Fibroblast of skin of scalp (primary cell): ENCODE results near the gene ZNF436.
"Not testable (repeated sequence)": the region's sequence is repeated elsewhere in the genome, so short reads cannot be mapped to it uniquely, and the experiment has no call there.

Source experiments
- DNase-seq: peaks from one replicate; pipeline ENCODE4 v3.0.0-alpha.2; 2013

ZNF436 gene

DNA sequence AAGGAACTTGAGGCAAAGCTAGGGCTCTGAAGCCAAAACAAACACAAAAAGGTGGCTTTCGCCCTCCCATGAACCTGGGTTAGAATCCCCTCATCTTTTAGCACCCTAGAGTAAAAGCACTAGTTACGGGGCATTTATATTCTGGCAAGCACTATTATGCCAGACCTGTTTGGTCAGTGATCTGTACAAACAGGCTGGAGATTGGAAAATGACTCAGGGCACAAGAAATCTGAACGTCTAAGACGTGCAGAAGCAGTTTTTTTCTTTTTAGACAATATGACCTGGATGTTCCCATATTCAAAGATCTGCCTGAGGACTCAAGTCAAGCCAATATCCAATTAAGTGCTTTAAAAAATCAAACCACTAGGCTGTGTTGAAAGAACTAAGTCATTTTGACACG, 3.0 kb downstream of the ZNF436 start:
- DNase-seq = no peak

DNA sequence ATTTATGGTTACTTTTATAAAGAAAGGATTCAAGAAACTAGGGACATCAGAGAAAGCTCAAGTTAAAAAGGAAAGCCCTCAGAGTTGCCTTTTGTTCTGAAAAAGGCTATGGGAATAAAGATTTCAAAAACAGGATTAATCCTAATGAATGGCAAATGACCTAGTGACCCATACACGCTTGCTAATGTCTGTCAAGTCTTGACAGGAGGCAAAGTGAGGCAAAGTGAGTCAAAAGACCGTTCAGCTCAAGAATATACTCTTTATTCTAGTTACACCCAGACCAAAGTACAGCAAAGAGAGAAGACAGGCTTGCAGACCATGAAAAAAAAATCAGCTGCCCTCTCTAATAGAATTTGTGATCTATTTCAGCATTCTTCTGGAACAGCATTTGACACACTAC, 3.5 kb downstream of the ZNF436 start:
- no peak for DNase-seq

DNA sequence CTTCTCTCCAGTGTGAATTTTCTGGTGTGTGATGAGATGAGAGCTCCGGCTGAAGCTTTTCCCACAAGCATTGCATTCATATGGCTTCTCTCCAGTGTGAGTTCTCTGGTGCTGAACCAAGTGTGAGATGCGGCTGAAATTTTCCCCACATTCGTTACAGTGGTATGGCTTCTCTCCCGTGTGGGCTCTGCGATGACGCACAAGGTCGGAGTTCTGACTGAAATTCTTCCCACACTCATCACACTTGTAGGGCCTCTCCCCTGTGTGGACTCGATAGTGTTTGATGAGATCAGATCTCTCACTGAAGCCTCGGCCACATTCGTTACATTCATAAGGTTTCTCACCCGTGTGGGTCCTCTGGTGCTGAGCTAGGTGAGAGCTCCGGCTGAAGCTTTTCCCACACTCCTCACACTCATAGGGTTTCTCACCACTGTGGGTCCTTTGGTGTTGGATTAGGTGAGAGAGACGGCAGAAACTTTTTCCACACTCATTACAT, 7.4 kb downstream of the ZNF436 start:
- DNase-seq = no peak

DNA sequence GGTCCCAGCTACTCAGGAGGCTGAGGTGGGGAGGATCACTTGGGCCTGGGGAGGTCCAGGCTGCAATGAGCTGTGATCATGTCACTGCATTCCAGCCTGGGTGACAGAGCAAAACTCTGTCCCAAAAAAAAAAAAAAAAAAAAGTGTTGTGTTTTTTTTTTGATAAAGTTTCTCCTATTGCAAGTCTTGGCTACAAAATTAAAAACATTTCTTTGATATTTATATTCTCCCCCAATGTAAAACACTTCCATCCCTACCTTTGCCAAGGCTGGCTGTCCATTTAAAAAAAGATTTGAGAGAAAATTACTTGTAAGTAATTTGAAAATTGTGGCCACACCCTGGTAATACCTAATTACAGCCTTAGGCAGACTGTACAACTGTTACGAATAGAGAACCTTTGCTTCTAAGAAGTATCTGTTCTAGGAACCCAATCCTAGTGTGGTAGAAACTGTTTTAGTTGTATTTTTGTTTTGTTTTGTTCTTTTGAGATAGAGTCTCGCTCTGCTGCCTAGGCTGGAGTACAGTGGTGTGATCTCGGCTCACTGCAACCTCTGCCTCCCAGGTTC, 11.2 kb downstream of the ZNF436 start:
- no peak for DNase-seq

DNA sequence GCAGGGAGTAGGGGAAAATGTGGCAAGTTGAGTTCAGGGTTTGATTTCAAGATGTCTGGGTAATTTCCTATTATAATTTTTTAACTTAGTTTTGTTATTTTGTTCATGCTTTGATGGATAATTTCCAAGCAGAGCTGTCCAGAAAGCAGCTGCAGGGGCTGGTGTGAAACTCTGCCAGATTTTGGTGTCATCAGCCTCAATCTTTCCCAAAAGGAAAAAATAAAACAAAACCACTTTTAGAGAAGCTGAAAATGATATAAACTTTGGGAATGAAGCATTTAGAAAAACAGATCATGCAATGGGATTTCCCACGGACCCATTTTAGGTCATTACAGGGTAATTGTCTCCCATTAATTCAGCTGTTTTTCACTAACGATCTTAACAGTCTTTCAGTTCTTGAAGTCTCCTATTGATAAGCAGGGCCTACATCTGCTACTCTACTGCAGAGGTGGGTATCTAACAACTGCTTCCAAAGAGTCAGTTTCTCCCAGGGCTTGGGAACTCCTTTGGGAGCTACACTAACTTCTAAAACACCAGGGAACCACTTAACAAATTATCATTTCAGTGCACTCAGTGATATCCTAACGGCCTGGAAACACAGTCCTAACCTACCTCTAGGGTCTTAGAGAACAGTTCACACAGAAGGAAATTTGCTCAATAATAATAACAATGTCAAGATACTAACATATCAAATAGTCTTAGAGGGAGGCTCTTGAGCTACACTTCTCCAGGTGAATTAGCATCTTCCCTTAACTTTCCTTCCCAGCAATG, 12.3 kb downstream of the ZNF436 start:
- DNase-seq = no peak

DNA sequence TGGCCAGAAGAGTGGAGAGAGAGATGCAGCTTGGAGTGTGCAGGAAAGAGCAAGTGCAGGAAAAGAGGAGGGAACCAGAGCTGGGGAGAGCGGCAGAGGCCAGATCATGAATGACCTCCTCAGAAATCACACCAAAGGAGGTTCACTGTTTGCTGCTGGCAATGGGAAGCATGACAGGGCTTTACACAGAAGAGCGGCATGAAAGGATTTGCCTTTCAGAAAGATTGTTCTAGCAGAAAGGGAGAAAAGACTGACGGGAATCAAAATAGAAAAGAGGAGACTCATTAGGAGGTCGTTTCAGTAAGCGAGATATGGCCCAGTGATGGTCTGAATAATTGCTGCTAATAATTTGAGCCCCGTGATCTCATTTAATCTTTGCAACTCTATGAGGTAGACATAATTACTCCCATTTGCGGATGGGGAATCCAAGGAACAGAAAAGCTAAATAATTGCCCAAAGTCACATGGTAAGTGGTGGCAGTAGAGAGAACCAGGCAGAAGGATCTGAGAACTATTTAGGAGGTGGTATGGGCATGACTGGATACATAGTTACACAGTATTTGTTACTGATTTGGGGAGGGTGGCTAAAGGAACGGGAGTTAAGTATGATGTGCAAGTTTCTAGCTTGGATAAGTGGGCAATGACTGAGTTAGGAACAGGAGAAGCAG, 13.0 kb downstream of the ZNF436 start:
- no peak for DNase-seq

DNA sequence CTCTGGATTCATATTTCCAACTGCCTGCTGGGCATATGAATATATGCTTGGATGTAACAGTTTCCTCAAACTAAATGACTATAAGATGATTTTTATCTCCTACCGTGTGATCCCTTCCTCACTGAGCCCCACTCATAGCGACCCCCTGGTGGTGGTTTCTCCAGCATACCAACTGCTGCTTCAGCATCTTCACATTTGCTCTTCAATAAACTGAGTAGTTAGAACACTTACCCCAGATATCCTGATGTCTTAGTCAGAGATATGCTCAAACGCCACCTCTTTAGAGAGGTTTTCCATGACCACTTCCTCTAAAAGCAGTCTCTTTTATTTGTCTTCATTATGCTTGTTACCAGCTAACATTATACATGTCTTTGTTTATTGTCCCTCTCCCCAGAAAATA, 15.4 kb downstream of the ZNF436 start:
- no peak for DNase-seq

DNA sequence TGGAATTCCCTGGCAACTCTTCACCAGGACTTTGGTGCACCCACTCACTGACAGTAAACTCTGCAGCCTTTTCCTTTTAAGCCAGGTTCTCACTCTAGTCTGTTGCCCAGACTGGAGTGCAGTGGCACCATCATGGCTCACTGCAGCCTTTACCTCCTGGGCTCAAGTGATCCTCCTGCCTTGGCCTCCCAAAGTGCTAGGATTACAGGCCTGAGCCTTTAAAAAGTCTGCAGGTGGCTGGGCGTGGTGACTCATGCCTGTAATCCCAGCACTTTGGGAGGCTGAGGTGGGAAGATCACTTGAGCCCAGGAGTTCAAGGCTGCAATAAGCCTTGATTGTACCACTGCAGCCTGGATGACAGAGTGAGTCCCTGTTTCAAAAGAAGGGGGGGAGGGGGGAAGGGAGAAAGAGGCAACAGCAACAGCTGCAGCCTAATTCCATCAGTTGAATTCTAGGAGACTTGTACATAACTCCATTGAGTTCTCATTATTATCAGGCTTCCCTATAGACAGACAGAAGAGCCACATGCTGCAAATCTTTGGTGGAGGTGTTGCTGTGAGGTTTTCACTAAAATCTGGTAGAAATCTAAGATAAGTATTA, 17.4 kb downstream of the ZNF436 start:
- DNase-seq = no peak

DNA sequence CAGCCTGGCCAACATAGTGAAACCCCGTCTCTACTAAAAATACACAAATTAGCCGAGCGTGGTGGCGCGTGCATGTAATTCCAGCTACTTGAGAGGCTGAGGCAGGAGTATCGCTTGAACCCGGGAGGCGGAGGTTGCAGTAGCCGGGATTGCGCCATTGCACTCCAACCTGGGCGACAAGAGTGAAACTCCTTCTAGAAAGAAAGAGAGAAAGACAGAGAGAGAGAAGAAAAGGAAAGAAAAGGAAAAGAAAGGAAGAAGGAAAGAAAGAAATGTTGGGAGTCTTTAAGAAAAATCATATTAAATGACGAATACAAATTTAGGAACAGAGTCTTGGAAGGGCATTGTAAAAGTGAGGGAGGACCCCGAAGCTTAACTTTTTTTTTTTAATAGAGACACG, 23.7 kb downstream of the ZNF436 start:
- DNase-seq = no peak

DNA sequence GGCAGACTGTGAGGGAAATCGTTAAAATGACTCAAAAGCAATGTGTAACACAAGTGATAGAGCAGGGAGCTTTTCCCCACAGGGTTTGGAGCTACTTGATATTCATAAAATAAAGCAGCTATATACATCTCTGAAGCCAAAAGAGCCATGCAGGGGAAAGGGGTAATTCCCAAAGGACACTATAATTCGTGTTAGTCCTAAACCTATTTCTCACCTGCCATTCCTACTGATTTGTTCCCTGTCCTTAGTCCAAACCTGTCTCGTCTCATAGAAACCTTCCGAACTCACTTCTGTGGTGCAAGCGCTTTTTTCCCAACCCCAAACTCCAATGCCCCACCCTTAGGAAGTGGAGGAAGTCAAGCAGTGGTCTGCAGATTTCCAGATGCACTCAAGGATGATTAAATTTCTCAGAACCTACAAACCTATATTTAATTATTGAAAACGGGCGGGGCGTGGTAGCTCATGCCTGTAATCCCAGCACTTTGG, 24.6 kb downstream of the ZNF436 start:
- peak; percentile 20 for DNase-seq

DNA sequence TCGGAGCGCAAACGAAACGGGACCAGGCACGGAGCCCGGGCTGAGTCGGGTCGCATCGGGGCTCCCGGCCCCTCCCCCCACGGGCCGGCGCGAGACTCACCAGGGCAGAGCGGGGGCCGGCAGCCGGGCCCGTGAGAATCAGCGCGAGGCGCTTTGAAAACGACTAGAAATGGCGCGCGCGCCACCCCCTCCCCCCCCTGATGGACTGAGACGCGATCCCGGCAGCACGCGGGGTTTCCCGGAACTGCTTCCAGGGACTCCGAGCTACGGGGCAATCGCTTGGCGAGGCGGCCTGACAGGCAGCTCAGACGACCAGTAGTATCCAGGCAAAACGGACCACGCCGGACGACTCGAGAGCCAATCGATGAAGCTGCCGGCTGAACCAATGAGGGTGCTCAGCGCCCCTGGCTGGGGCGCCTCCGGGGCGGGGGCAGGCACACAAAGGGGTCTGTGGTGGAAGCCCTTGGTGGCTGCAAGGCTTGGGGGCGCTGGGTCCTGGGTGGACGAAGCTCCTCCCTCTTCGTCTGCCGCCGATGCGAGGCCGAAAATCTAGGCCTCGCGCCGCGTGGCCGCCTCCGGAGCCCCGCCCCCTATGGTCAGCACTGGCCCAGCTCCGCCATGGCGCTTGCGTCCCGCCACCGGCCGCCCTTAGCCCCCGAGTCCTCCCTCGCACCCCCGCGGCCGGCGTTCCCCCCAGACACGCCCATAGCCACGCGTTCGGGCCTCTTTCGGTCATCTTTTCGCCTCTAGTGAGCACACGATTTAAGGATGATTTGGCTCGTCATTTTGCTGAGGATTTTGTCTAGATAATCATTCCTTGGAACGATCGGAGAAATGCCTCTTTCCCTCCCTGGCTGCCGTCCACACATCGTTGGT, 25.3 kb downstream of the ZNF436 start, which contains the start of gene HNRNPR:
Gene HNRNPR (minus strand): TSS at position 174 of the 876 bp plus-strand sequence. CDS start 3,276 bp downstream, outside the sequence.
- peak; percentile 100 for DNase-seq

DNA sequence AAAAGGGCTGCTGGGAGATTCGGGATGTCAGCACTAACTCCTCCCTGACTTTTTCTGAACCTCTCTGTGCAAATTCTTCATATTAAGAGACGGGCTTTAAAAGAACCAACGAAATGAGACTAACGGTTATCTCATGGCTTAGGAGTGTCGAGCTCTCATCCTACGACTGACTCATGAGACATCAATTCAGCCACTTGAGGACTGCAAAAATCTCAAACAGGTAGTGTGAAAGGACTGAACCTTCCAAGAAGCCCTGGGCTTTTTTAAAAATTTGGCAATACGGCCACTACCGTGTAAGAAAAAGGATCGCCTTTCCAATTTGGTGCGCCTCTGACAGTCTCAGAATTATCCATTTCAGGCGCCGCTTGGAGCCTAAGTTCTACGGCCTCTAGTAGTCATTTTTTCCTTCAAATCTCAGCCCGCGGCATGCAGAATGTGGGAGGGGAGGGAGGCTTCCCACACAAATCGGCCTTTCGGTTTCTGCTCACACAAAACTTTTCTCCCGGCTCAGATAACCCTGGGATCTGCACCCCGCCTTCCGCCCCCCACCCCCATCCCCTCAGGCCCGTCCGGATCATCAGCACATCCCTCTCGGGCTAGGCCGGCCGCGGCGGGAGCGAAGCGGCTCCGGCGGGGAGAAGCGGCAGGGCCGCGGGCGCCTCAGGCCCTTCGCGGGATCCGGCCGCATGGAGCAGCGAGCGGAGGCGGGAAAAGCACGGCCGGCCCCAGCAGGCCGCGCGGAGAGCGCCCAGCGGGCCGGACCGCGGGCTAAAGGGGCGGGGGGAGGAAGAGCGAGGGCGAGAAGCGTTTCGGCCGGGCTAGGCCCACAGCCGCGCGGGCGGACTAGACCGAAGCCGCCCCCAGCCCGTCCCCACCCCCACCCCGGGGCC, 26.2 kb downstream of the ZNF436 start:
- peak; percentile 88 for DNase-seq

DNA sequence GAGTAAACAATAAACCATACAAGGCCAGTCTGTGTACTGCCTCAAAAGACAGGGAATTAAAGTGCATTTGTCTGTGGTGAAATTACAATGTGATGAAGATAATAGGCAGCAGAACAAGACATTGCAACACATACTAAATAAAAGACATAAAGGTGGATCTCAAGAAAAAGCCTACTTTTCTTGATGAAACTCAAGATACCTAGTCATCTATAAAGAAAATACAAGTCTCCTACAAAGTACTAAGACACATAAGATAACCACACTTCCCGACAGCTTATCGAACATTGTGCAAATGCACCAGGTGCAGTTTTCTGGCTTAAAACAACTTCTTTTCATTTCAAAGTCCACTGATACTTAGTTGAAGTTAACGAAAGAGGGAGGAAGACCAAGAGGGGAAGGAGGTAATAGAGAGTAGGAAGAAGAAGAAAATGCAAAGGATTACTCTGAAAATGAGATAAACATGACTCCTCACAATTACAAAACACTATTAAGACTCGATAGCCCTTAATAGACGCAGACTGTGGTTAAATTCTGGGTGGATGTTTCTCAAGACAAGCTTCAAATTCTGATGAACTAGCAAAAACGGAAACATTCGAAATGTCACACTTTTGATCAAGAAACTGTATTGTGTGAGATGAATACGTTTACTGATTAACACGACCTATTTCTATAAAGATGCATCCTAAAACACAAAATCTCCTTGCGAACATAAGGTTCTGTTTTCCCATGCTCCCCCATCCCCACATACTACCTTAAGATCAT, 27.5 kb downstream of the ZNF436 start:
- no peak for DNase-seq

DNA sequence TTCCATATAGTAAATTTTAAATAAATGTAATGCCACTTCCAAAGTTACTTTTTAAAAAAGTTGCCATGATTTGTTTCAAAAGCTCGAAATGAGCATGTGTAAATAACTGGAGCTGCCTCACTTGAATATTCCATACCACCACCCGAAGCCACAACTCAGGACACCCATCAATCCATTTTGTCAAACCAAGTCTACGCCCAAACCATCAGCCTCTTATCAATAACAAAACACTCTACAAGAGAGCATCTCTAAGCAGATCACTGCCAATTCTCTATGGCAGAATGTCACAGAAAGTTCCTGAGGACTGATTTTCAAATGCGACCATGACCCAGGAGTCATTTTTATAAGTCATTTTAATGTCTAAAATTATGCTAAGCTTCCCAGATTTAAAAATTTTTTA, 30.0 kb downstream of the ZNF436 start:
- DNase-seq = no peak

DNA sequence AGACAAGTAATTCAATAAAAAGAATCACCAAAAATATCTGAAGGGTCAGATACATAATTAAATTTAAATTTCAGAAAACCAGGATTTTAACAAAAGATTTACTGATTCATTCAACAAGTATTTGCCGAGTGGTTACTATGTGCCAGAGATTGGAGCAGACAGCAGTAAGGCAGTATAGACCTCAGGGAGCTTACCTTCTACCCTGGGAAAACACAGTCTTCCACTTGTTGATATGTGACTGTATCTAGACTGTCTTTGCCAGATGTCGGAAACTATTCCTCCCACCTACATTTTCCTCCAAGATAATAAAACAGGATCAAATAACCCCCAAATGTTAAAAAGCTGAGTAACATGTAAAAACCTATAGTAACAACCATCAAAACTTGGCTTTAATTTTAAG, 31.8 kb downstream of the ZNF436 start:
- DNase-seq = peak; percentile 5

DNA sequence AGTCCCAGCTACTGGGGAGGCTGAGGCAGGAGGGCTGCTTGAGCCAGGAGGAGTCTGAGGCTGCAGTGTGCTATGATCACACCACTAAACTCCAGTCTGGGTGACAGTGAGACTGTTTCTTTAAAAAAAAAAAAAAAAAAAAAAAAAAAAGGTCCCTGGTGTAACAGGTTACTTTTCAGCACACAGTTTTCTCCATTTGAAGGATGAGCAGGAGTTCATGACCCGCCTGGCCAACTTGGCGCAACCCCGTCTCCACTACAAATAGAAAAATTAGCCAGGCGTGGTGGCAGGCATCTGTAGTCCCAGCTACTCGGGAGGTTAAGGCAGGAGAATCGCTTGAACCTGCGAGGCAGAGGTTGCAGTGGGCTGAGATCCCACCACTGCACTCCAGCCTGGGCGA, 37.9 kb downstream of the ZNF436 start:
- DNase-seq = no peak

DNA sequence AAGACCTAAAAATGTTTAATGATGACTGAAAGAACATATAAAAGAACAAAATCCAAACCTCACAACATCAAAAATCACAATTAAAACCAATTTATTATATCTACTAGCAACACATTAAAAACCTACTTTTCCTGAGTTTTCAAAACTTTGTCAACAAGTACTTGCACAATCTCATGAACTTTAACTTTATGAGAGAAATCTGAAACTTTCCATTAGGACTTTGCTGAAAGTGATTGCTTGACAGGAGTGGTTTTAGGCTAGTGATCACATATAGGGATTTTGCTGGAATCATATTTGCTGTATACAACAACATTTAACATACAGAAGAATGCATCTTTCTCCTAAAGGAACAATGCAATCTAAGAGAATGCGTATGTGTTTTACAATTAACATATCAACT, 38.8 kb downstream of the ZNF436 start:
- DNase-seq = no peak

DNA sequence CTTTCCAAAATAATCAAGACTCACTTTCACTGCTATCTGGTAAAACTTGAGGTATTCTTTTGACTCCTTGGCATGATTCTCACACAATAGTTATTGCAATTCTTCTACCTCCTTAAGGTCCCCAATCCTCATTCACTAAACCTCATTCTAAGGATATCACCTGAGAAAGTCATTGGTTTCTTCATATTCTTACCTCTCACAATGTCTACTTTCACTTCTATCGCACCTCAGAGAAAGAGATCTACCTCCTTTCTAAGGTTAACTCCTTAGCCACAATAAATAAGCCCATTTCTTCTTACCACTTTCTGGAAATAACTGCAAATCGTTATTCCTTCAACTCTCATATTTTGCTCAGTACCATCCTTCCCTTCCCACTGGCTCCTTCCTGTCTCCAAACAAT, 44.2 kb downstream of the ZNF436 start:
- DNase-seq = no peak

DNA sequence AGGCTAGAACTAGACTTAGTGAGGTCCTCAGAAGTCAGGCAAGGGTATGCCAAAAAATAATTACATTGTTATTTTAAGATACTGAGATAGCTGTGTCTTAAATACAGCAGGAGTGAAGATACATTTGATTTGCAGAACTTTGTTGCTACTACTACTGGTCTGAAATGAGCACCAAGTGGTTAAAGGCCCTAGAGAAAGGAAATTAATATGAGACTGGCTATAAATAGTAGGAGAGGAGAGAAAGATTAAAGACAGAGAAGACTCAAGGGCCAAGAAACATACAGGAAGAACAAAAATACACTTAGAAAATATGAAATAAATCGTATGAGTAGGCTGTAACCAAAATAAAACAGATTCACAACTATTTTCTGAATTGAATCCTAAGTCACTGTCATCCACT, 46.9 kb downstream of the ZNF436 start:
- DNase-seq = no peak

DNA sequence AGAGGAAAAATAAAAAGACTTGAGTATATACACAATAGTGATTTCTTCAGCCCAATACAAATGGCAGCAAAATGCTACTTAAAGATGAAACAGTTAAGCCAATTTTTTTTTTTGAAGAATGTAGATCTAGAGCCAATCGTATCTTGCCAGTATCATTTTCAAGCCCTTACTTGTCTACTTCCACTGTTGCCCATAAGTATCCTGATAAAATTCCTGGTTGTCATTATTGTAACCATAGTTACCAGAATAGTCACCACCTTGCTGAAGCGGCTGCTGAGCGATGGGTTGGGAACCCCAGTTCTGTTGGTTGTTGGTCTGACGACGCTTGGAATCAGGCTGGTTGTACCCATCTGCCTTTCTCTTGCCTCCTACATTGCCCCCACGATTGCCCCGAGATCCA, 59.4 kb downstream of the ZNF436 start:
- DNase-seq = not testable (repeated sequence)
